ENCODE measurements around the gene TNFRSF25.

DNA sequence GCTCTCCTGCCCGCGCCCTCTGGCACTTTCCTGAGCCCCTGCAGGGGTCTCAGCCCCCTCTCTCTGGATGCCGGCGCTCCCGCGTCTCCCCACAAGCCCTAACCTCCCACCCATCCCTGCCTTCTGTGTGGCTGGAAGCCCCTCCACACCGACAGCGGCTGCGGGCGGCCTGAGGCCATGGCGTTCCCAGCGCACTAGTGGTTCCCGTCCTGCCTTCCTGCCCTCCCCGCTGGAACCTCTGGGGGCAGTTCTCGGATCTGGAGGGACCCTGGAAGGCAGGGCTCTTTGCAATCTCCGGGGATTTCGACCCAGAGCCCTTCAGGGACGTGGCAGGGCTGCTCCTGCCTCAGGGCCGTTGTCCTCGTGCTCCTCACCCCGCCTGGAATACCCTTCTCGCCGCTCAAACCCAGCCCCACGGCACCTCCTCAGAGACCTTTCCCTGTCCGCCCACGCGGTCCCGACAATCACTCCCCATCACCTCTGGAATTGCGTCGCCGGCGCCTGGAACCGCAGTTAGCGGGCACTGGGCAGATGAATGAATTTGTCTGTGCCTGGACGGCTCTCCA, 41.9 kb downstream of the TNFRSF25 start:
- TF ChIP-seq, protein P1, sequence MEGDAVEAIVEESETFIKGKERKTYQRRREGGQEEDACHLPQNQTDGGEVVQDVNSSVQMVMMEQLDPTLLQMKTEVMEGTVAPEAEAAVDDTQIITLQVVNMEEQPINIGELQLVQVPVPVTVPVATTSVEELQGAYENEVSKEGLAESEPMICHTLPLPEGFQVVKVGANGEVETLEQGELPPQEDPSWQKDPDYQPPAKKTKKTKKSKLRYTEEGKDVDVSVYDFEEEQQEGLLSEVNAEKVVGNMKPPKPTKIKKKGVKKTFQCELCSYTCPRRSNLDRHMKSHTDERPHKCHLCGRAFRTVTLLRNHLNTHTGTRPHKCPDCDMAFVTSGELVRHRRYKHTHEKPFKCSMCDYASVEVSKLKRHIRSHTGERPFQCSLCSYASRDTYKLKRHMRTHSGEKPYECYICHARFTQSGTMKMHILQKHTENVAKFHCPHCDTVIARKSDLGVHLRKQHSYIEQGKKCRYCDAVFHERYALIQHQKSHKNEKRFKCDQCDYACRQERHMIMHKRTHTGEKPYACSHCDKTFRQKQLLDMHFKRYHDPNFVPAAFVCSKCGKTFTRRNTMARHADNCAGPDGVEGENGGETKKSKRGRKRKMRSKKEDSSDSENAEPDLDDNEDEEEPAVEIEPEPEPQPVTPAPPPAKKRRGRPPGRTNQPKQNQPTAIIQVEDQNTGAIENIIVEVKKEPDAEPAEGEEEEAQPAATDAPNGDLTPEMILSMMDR (IDR thresholded peaks at IDR 0.05; ENCODE audit: poor library complexity, severe bottlenecking) = no peak
- TF ChIP-seq, protein P2, sequence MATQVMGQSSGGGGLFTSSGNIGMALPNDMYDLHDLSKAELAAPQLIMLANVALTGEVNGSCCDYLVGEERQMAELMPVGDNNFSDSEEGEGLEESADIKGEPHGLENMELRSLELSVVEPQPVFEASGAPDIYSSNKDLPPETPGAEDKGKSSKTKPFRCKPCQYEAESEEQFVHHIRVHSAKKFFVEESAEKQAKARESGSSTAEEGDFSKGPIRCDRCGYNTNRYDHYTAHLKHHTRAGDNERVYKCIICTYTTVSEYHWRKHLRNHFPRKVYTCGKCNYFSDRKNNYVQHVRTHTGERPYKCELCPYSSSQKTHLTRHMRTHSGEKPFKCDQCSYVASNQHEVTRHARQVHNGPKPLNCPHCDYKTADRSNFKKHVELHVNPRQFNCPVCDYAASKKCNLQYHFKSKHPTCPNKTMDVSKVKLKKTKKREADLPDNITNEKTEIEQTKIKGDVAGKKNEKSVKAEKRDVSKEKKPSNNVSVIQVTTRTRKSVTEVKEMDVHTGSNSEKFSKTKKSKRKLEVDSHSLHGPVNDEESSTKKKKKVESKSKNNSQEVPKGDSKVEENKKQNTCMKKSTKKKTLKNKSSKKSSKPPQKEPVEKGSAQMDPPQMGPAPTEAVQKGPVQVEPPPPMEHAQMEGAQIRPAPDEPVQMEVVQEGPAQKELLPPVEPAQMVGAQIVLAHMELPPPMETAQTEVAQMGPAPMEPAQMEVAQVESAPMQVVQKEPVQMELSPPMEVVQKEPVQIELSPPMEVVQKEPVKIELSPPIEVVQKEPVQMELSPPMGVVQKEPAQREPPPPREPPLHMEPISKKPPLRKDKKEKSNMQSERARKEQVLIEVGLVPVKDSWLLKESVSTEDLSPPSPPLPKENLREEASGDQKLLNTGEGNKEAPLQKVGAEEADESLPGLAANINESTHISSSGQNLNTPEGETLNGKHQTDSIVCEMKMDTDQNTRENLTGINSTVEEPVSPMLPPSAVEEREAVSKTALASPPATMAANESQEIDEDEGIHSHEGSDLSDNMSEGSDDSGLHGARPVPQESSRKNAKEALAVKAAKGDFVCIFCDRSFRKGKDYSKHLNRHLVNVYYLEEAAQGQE (IDR thresholded peaks at IDR 0.05; ENCODE audit: borderline replicate concordance) = no peak
- TF ChIP-seq RAD21 (conservative IDR thresholded peaks at IDR 0.05) (no peak), MXI1 (conservative IDR thresholded peaks at IDR 0.05; ENCODE audit: poor library complexity, severe bottlenecking) (no peak), TAF1 (IDR thresholded peaks at IDR 0.05; ENCODE audit: low read depth) (no peak), SMC3 (conservative IDR thresholded peaks at IDR 0.05; ENCODE audit: poor library complexity) (no peak)
